ENCODE results near the gene ANKS1B.

DNA sequence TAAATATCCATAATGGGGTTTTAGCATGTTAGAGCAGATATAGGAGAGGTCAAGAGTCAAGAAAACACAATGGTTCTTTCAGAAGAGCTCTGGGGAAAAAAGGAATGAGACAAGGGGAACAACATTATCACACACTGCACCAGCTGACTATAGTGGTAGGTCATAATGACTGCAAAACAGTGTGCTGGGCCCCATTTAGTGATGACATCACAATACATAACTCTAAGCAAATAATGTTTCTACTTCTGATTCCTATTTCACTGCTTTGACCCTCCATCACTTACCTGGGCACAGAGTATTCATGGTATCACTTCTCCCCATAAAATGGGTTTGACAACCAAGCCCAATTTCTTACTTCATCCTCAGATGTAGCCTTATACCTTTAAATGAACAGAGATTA lies 275.1 kb downstream of the ANKS1B start:
- TF ChIP-seq, protein P1, sequence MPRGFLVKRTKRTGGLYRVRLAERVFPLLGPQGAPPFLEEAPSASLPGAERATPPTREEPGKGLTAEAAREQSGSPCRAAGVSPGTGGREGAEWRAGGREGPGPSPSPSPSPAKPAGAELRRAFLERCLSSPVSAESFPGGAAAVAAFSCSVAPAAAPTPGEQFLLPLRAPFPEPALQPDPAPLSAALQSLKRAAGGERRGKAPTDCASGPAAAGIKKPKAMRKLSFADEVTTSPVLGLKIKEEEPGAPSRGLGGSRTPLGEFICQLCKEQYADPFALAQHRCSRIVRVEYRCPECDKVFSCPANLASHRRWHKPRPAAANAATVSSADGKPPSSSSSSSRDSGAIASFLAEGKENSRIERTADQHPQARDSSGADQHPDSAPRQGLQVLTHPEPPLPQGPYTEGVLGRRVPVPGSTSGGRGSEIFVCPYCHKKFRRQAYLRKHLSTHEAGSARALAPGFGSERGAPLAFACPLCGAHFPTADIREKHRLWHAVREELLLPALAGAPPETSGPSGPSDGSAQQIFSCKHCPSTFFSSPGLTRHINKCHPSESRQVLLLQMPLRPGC (tag by site-specific recombination; IDR thresholded peaks at IDR 0.05), result no peak
- no peak for TF ChIP-seq ZSCAN23 (tag by site-specific recombination; IDR thresholded peaks at IDR 0.05)
- no peak for TF ChIP-seq ZNF292 (tag by site-specific recombination; IDR thresholded peaks at IDR 0.05; ENCODE audit: borderline replicate concordance, low read depth)
- TF ChIP-seq, protein P2, sequence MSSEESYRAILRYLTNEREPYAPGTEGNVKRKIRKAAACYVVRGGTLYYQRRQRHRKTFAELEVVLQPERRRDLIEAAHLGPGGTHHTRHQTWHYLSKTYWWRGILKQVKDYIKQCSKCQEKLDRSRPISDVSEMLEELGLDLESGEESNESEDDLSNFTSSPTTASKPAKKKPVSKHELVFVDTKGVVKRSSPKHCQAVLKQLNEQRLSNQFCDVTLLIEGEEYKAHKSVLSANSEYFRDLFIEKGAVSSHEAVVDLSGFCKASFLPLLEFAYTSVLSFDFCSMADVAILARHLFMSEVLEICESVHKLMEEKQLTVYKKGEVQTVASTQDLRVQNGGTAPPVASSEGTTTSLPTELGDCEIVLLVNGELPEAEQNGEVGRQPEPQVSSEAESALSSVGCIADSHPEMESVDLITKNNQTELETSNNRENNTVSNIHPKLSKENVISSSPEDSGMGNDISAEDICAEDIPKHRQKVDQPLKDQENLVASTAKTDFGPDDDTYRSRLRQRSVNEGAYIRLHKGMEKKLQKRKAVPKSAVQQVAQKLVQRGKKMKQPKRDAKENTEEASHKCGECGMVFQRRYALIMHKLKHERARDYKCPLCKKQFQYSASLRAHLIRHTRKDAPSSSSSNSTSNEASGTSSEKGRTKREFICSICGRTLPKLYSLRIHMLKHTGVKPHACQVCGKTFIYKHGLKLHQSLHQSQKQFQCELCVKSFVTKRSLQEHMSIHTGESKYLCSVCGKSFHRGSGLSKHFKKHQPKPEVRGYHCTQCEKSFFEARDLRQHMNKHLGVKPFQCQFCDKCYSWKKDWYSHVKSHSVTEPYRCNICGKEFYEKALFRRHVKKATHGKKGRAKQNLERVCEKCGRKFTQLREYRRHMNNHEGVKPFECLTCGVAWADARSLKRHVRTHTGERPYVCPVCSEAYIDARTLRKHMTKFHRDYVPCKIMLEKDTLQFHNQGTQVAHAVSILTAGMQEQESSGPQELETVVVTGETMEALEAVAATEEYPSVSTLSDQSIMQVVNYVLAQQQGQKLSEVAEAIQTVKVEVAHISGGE (tag by site-specific recombination; conservative IDR thresholded peaks at IDR 0.05; ENCODE audit: low read depth), result no peak
- TF ChIP-seq ZNF23 (tag by site-specific recombination; IDR thresholded peaks at IDR 0.05; ENCODE audit: borderline replicate concordance), result no peak
- TF ChIP-seq, protein P3, sequence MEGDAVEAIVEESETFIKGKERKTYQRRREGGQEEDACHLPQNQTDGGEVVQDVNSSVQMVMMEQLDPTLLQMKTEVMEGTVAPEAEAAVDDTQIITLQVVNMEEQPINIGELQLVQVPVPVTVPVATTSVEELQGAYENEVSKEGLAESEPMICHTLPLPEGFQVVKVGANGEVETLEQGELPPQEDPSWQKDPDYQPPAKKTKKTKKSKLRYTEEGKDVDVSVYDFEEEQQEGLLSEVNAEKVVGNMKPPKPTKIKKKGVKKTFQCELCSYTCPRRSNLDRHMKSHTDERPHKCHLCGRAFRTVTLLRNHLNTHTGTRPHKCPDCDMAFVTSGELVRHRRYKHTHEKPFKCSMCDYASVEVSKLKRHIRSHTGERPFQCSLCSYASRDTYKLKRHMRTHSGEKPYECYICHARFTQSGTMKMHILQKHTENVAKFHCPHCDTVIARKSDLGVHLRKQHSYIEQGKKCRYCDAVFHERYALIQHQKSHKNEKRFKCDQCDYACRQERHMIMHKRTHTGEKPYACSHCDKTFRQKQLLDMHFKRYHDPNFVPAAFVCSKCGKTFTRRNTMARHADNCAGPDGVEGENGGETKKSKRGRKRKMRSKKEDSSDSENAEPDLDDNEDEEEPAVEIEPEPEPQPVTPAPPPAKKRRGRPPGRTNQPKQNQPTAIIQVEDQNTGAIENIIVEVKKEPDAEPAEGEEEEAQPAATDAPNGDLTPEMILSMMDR (tag by site-specific recombination; IDR thresholded peaks at IDR 0.05), result no peak
- TF ChIP-seq ZNF561 (tag by site-specific recombination; IDR thresholded peaks at IDR 0.05; ENCODE audit: borderline replicate concordance), result no peak

All from HEK293 (cell line).